DMS79 (cell line): ENCODE results near the gene GPC6.

Experiments
- DNase-seq: peaks from one replicate; lab custom pipeline; 2025; lab: John Stamatoyannopoulos, UW

GPC6 gene

DNA sequence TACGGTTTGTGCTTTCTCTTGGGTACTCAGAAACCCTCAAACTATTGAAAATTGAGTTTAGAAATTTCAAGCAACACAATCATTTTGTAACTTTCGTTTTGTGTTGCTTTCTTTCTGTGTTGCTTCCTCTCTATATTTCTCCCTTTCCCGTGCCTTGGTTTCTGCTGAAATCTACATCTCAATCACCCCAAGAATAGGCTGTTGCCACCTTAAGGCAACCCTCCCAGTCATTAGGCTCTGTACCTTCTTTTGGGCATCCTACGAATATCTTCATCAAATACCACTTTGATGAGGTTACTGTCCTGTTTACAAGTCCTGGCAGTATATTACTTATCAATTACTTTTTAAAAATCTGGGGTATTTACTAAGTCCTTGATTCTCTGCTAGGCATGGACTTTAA lies 621.6 kb downstream of the GPC6 start:
- DNase-seq = no peak

DNA sequence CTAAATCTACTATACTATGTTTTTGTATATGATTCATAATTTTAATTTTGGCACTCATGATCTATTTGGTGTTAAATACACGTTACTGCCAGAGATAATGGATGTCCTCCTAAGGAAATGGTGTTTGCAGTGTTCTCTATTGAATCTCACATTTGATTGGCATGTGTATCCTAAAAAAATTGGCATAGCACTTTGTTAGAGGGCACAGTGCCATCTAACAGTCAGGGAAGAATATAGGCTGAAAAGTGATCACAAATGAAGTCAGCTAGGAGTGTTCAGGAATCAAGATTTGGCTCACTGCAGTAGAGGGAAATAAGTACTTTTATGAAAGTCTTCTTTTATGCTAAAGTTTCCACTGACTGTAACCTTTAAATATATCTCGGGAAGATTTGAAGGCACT lies 624.6 kb downstream of the GPC6 start:
- DNase-seq = no peak

DNA sequence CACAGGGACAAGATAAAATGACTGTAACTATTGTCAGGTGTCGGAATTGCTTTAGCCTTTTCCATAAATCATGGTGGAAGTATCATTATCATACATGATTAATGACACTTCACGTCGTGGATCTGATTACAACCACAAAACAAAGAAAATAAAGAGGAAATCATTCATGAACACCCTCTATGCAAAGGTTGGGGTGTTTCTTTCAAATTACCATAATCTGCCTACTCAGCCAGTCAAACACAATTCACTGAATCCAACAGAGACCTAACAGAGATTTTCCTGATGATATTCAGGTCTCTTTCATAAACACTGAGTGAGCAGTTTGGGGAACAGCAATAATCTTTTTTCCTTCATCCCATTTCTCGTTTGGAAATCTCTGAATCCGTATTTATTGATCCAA lies 627.3 kb downstream of the GPC6 start:
- DNase-seq = no peak

DNA sequence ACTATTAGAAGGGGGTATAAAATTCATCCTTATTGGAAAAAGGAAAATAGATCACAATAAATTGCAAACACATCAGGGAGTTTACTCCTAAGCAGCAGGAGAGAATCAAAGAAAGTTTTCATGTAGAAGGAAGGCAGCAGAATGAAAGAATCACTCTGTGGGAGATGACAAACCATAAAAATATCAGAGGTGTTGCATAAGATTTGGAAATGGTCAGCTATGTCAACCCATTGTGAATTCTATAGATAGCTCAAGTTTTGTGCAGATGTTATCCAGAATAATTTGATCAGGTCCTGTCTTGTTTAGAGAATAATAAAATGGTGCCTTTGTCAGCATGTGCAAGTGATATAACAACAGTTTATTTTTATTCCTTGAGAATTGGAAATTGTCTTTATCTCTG lies 630.5 kb downstream of the GPC6 start:
- DNase-seq = no peak

DNA sequence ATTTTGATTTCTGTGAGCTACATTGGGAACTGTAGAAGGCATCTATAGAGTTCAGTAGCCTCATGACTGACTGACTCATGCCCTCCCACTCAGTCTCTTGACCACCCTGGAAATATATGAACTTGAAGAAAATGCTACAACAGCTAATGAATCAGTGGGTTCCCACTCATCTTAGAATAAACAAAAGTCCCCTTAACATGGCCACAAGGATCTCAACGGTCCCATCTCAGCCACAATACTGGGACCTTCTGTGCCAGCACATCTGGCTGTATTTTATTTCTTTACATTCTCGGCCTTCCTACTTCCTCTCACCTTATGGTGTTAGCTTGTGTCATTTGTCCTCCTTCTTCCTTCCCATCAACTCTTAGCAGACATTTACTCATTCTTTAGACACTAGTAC lies 633.1 kb downstream of the GPC6 start:
- DNase-seq = no peak

DNA sequence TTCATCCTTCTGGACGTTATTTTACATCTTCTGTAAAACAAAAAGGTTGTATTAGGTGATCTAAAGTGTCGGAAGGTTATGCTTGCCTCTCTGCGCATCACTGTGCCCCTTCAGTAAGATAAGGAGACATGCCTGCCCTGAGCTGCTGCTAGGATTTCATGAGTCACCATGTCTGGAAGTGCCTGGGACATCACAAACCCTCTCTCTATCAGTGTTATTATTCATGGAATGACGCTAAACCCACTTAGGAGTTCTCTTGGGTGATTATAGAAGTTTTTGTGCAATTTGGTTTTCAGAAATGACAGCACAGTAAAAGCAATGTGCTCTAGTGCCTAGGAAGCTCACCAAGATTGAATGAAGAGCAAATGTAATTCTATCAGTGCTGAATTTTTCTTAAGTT lies 635.2 kb downstream of the GPC6 start:
- no peak for DNase-seq

DNA sequence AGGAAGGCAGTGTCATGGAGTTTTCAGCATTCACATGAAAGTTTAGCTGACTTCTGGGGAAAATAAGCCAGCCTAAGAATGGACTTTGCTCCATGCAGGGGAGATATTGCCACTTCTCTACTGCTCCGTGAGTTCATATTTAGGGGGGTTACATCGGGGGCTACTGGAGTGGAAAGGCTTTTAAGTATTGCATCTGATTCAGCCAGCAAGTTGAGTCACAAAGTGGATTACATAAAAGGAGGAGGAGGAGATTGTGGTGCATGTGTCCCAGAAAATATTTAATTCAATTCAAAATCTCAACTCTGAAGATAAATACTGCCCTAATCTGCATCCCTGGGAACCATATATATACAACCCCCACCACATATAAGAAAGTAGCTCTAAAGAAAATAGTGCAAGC lies 635.7 kb downstream of the GPC6 start:
- DNase-seq = no peak

DNA sequence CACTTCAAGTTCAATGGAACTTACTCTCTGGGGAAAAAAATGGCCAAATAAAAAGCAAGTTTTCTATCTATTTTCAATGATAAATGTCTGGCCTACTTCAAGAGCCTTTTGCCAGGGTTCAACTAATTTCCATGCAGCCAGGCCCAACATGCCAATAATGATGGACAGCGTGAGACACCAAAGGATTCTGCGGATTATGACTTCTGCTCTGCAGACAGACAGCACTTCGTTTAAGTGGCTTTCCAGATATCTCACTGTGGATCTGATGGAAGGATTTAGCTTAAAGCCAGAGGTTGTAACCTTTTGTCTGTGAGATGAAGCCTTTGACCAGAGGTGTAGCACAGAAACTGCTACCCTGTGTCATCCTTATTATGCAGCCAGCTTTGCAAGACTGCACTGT lies 638.6 kb downstream of the GPC6 start:
- DNase-seq = no peak

DNA sequence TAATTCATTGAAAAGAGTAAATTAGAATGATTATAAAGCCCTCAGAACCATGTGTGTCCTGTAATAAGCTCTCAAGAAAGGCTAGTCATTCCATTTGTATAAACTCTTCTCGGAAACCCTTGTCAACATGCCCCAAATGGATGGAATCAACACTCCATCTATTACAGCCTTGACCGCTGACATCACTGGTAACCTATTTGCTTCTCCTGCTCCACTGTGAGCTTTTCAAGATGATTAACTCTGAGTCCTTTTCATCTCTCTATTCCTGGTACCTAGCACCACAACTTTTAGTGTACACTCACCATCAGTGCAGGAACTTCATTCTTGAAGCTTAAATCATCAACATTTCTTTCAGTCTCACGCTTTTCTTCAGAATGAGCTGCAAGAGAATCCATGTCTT lies 640.9 kb downstream of the GPC6 start:
- DNase-seq = no peak

DNA sequence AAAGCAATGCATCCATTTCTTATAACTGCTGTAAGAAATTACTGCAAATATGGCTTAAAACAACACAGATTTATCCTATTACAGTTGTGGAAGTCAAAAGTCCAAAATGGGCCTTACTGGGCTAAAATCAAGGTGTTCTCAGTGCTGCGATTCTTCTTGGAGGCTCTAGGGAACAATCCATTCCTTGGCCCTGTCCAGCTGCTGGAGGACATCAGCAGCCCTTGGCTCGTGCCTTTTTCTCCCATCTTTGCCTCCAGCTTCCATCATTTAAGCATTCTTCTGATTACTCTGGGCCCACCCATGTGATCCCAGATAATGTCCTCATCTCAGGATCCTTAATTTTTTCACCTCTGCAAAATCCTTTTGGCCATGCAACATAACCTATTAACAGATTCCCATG lies 645.8 kb downstream of the GPC6 start:
- no peak for DNase-seq

DNA sequence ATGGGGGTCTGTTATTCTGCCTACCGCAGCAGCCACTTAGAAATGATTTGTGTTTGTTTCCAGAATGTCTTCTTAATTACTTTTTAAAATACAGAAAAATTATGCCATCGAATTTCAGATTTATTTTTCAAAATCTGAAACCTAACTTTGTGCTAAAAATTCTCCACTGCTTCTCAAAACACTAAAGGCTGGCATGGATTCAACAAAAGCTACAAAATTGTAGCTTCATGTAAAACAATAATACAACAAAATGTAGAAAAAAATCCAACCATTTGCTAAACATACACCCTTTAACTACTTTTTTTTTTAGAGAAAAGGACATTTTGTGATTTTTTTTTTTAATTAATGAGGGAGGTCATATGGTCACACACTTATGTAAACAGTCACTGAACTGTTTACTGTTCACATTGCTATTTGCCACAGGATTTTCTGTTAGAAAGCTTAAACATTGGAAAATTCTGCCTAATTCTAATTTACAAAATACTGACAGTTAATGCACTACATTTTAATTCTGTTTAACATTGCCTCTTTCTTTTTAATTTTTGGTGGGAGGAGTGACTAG lies 646.3 kb downstream of the GPC6 start:
- no peak for DNase-seq

DNA sequence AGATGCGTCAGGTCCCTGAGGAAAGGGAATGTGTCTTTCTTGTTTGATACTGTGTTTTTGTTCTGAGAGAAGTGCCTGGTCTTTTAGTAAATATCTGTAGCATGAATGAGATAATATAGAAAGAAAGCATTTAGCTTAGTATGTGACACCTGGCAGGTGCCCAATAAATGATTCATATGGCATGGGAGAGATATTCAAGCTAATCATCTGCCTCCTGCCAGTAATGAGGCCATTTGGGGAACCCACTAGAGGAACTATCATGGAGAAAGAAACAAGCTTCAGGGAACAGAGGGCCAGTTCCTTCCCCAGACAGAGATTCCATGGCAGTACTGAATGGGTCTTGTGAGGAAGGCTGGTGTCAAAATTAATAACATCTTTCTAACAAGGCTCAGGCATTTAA lies 648.9 kb downstream of the GPC6 start:
- no peak for DNase-seq

DNA sequence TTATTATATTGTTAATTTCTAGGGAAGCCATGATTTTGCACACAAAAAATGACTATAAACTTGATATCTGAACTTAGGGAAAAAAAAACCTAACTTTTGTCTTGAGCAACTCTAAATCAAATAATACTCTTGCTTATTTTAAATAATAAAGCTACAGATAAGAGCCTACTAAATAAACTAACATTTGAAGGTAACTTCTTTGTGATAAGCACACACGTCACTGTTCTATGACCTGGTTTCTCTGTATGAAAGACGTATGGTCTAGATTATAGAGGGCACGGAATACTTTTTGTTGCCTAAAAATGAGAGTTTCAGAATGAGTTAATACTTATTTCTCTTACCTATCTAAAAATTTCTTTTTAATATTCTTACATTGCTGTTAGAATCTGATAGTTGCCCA lies 649.6 kb downstream of the GPC6 start:
- no peak for DNase-seq

DNA sequence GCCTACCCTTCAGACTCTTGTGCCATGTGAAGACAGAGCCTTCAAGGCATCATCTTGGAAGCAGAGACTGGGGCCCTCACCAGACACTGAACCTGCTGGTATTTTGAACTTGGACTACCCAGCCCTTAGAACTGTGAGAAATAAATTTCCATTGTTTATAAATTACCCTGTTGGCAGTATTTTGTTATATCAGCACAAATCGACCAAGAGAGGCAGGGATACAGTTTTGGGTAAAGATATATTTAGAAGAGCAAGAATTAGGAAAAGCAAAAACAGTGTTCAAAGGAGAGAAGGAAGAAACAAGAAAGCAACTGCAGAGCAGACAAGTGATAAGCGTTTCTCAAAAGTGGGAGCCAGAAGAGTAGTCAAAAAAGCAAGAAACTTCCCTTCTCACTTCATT lies 652.1 kb downstream of the GPC6 start:
- no peak for DNase-seq

DNA sequence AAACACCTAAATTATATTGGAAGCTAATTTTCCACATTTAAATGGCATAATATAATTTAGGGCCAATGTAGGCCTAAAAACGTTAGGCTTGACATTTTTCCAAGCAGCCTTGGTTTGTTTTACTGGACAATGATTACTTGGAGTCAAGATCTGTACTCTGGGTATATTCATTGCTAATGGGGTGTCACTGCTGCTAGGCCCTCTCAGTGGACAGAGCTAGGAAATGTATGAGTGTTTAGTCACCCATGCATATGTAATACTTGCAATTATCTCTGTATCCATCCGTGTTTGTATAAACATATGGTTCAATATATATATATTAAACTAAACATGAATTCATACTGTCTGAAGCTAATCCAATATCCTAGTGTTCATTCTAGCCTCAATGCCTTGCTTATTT lies 654.8 kb downstream of the GPC6 start:
- DNase-seq = no peak

DNA sequence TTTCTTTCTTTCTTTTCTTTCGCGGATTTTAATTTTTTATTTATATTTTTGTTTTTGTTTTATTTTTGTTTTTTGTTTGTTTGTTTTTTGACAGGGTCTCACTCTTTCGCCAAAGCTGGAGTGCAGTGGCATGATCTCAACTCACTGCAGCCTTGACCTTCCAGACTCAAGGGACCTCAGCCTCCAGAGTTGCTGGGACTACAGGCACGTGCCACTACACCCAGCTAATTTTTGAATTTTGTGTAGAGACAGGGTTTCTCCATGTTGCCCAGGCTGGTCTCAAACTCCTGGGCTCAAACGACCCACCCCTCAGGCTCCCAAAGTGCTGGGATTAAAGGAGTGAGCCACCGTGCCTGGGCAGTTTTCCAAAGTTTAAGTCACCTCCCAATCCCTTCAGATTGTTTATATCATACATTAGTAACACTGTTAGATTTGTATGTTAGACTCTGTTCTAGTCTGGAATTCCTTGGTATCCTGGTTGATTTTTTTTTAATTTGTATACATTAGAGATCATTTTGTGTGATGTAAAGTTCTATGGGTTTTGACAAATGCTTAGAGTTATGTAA lies 655.6 kb downstream of the GPC6 start:
- no peak for DNase-seq

DNA sequence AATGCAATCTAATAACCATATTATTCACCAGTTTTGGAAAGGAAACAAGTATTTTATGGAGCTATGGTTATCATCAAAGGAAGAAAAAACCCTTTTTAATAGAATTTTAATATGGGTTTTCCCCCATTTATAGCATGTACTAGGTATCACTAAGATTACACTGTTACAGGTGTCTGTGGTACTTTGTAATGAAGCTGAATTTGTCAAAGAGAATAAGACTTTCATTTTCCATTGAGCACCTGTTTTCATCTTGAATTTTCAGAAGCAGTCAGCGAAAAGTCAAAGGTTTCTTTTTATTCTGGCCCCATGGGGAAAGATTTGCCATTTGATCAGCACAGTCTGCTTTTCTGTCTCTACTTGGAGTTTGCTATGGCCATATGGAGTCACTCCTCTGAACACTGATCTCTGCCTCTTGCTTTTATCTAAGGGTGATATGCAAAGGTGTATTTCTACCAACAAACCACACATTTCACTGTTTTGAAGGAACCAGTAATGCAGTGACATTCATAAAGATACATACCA lies 662.9 kb downstream of the GPC6 start:
- DNase-seq = no peak

DNA sequence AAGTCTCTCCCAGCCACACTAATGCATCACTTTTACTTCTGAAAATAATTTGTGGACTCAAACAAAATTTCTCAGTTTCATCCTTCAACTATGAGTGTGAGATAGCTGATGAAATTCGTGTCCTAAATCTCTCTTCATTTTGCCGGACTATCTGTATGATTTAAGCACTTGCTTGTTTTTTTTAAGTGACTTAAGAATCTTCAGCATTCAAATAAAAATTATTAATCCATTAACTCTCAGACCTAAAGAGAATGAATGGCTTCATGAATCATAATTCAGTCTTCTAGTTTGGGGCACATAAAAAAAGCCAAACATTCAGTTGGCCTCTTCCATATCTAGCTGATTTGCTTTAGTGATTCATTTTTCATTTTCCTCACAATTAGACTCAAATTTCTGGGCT lies 673.4 kb downstream of the GPC6 start:
- no peak for DNase-seq

DNA sequence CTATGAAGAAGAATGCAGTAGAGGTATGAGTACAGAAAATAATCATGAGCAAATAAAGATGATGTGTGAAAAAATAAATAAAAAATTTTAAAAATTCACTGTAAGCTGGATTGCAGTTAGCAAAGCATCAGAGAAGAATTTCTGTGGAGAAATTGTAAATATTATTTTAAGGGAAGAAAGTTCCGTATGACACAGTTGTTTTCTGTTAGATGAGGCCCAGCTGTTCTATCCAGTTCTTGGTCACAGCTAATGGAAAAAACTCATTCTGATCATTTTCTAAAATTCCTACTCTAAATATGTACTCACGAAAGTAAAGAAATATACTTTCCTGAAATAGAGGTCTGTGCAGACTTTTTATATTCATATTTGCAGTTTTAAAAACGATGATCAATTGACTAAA lies 674.1 kb downstream of the GPC6 start:
- no peak for DNase-seq

DNA sequence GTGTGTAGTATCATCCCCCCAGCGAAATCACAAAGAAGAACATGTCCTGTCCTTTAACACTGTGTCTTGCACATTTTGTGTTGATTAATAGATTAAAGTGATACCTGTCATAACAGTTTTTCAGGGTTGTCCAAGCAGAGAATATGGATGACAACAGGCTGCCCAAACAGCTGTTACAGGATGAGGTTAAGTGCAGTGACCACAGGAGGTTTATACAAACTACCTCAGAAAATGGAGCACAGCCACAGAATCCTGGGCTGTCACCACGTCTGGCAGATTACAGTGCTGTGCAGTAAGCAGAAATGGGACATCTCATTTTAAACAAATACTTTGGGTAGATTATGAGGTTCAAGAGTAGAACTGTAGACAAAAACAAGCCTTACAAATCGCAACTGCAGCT lies 677.3 kb downstream of the GPC6 start:
- no peak for DNase-seq

DNA sequence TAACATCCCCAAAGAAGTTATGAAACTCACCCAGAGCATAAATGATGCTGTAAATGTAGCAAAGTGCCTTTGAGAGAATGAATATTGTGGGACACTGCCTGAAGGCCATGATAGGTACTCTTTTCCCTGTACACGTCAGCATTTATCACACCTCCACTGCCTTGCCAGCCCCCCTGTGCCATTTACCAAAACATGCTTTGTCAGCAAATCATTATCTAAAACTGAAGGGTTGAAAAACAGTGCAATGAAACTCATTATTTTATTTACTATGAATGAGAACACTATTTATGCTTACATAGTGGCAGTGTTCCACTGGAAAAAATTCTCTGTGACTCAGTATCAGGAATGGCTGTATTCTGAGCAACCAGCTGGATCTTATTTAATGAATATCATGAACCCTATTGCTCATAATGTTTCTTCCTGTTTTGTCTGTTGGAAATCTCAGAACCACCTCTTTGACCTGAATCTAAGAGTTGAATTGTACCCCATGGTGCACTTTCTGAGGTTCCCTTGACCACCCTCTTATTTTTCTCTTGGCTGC lies 688.7 kb downstream of the GPC6 start:
- DNase-seq = no peak

DNA sequence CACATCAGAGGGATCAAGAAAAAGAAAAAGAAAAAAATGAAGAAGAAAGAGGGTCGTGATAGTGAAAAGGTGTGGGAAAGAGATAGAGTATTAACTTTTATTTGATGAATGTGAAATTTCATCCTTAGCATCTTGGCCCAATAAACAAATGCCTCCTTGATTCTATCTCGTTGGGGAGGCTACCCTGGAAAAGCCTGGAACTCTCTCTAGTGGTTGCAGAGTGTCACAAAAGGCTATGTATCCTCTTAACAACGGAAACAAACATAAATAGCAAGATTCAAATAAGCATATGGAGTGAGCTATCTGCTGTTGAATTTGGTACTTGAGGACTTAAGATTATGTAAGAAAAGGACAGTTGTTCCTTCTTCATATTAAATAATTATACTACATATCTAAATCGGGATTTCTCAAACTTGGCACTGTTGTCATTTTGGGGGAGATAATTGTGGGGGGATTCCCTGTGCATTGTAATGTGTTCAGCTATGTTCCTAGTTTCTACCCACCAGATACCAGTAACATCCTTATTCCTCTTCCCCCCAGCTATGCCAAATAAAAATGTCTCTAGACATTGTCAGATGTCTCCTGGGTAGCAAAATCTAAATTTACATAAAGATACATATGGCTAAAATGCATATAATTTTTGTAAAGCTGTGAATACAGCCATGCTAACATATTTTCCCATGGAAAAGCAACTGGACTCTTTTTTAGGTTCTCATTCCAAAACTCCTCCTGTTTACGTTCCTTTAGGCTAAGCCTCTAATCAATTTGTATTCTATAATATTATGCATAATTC lies 695.7 kb downstream of the GPC6 start:
- DNase-seq = no peak

DNA sequence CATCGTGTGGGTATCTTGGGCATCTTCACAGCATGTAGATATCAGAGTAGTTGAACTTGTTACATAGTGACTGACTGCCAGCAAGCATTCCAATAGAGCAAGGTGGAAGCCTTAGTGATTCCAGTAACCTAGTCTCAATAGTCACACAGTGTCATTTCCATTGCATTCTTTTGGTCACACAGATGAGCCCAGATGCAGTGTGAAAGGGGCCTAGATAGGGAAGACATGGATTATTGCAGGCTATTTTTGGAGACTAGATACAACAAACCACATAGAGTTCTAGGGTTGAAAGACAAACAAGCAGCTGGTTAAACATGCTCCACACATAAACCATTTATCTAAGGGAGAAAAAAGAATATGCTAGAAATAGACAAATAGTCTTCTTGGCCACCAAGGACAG lies 699.4 kb downstream of the GPC6 start:
- no peak for DNase-seq
